CD4-positive, CD25-positive, alpha-beta regulatory T cell (primary cell): ENCODE results near the gene DHRS11. TPM values are rescaled to one million over a fixed set of nuclear protein-coding genes. Genes with fewer than 3 reads are reported as not detected.

Experiments used
- ATAC-seq, 2 donors: fragments of 150-1000 bp; cut with Tn5 transposase; one replicate each; pipeline ENCODE4 v1.10.0; 2021; ENCODE audit warnings: low read depth in 2 of 2, moderate number of reproducible peaks in 2 of 2, moderate library complexity in 1 of 2
- DNase-seq, 3 donors: peaks; one replicate each; pipeline versions ENCODE4 v3.0.0 to v3.0.0-alpha.2; 2012 to 2022; ENCODE audit warnings: mixed read lengths in 1 of 3
- H3K27ac ChIP-seq: one replicate; pipeline ENCODE4 v1.7.0; 2013; ENCODE audit warnings: mild to moderate bottlenecking, low read length; ENCODE audit not compliant: insufficient read depth, poor library complexity, severe bottlenecking
- H3K27me3 ChIP-seq: one replicate; pipeline ENCODE4 v1.7.0; 2013; ENCODE audit warnings: low read length; ENCODE audit not compliant: control insufficient read depth, insufficient read depth
- H3K36me3 ChIP-seq: one replicate; pipeline ENCODE4 v1.7.0; 2013; ENCODE audit warnings: mild to moderate bottlenecking, low read length, moderate library complexity; ENCODE audit not compliant: control insufficient read depth, insufficient read depth
- H3K4me1 ChIP-seq: 2 replicates; pipeline ENCODE4 v1.7.0; 2013; ENCODE audit warnings: mild to moderate bottlenecking, low read length; ENCODE audit not compliant: insufficient read depth, control insufficient read depth, poor library complexity, severe bottlenecking
- H3K4me3 ChIP-seq: one replicate; pipeline ENCODE4 v1.7.0; 2013; ENCODE audit warnings: low read depth, mild to moderate bottlenecking, low read length, moderate library complexity
- H3K9me3 ChIP-seq, 2 experiments: 1 replicate in 1 of 2; 2 replicates in 1 of 2; pipeline ENCODE4 v1.7.0; 2013; ENCODE audit warnings: low read length in 2 of 2, mild to moderate bottlenecking in 1 of 2, moderate library complexity in 1 of 2; ENCODE audit not compliant: control insufficient read depth in 2 of 2
- H3K27ac Mint-ChIP-seq, 3 donors: one replicate each; pipeline ENCODE4 v1.8.0; 2020 to 2022; ENCODE audit warnings: mild to moderate bottlenecking in 3 of 3, mixed read lengths in 3 of 3, moderate library complexity in 2 of 3
- H3K27me3 Mint-ChIP-seq: one replicate; pipeline ENCODE4 v1.8.0; 2022; ENCODE audit warnings: mild to moderate bottlenecking, mixed read lengths
- H3K36me3 Mint-ChIP-seq: one replicate; pipeline ENCODE4 v1.8.0; 2020; ENCODE audit warnings: mixed read lengths
- H3K4me1 Mint-ChIP-seq, 4 donors: one replicate each; pipeline ENCODE4 v1.8.0; 2020 to 2022; ENCODE audit warnings: mixed read lengths in 4 of 4, mild to moderate bottlenecking in 1 of 4
- H3K4me3 Mint-ChIP-seq, 4 donors: one replicate each; pipeline ENCODE4 v1.8.0; 2020 to 2022; ENCODE audit warnings: mild to moderate bottlenecking in 4 of 4, mixed read lengths in 4 of 4, moderate library complexity in 3 of 4
- H3K9me3 Mint-ChIP-seq, 7 donors: one replicate each; pipeline ENCODE4 v1.8.0; 2020 to 2022; ENCODE audit warnings: mixed read lengths in 7 of 7, mild to moderate bottlenecking in 3 of 7, moderate library complexity in 2 of 7
- polyA plus RNA-seq, 4 donors: library from polyadenylated mRNA; unstranded; fragments of 300-500 nt; fragmentation: Illumina TruSeq; gene quantifications; one replicate each; pipeline ENCODE4 v1.2.3, GENCODE V29; 2021
- total RNA-seq: library from RNA; stranded (reverse); gene quantifications from one replicate; pipeline ENCODE4 v1.2.3, GENCODE V29; 2022

The DHRS11 gene
- total RNA-seq (4.7 TPM), polyA plus RNA-seq (1 to 10 TPM; 3.3 to 5.5 (median 4.7) TPM)

DNA sequence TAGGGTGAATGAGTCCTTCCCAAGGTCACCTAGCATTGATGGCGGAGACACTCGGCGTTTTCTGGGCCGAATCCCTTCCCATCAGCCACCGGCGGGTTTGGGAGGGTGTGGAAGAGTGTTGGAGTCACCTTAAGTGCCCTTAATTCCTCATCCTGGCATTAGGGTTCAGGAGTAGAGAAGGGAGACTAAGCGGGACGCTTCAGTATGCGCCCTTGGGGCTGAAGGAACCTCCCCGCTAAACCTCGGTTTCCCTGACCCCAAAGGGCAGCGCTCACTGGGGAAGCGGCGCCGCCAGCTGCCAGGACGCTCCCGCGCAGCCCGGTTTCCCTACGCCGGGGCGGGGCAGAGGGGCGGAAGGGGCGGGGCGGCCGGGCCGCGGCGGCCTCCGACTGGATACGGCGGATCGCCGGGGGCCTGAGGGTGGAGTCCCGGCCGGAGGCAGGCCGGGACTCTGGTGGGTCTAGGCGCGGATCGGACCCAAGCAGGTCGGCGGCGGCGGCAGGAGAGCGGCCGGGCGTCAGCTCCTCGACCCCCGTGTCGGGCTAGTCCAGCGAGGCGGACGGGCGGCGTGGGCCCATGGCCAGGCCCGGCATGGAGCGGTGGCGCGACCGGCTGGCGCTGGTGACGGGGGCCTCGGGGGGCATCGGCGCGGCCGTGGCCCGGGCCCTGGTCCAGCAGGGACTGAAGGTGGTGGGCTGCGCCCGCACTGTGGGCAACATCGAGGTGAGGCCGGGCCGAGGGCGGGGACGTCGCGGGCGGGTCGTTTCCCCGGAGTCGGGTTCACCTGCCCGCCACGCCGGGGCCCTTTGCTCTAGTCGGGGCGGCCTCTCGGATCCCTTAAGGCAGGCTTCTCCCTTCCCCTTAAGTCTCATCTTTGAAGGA is at the start of gene DHRS11:
Gene DHRS11 (plus strand): TSS at position 446 of the 882 bp plus-strand sequence. CDS start 131 bp downstream, at position 577.
- peak; percentile 90 for ATAC-seq
- Histone ChIP-seq H3K4me3 (peak within 1 kb of the TSS; percentile 48), H3K36me3 (peaks cover 26% of the 10 kb centered on the region), H3K27ac (peak within 1 kb of the TSS; percentile 68), H3K4me1 (peaks cover 11% of the 10 kb centered on the region), H3K9me3 (no peaks in the 10 kb centered on the region), H3K27me3 (peaks cover 3% of the 10 kb centered on the region)
- peak within 1 kb of the TSS; percentile 89 to 93 (median 91) for H3K27ac Mint-ChIP-seq
- no peaks in the 10 kb centered on the region for H3K27me3 Mint-ChIP-seq
- peaks cover 11 to 20% (median 14%) of the 10 kb centered on the region in 4 donors for H3K4me1 Mint-ChIP-seq
- DNase-seq, result peak; percentile 55 to 76 (median 71)
- H3K4me3 Mint-ChIP-seq, result peak within 1 kb of the TSS; percentile 84 to 89 (median 84)
- no peaks in the 10 kb centered on the region for H3K9me3 Mint-ChIP-seq
- peaks cover 6% of the 10 kb centered on the region for H3K36me3 Mint-ChIP-seq

GRCh38 chr17:36542755-36543154 is 48.9 kb upstream of the DHRS11 start:
- peak overlapping the region in 3 of 4 donors; percentile 29 to 99 (median 35) for H3K4me3 Mint-ChIP-seq
- peaks cover 6% of the 10 kb centered on the region for H3K36me3 Mint-ChIP-seq
- H3K9me3 ChIP-seq, result no peaks in the 10 kb centered on the region
- no peak for ATAC-seq
- no peak overlapping the region for H3K27ac ChIP-seq
- no peaks in the 10 kb centered on the region for H3K9me3 Mint-ChIP-seq
- no peak overlapping the region for H3K27ac Mint-ChIP-seq
- H3K36me3 ChIP-seq, result peaks cover 10% of the 10 kb centered on the region
- DNase-seq, result no peak
- H3K4me1 ChIP-seq, result peaks cover 34% of the 10 kb centered on the region
- H3K27me3 Mint-ChIP-seq, result peaks cover 6% of the 10 kb centered on the region
- H3K4me3 ChIP-seq, result no peak overlapping the region
- peaks cover 13 to 29% (median 22%) of the 10 kb centered on the region in 4 donors for H3K4me1 Mint-ChIP-seq
- H3K27me3 ChIP-seq, result no peaks in the 10 kb centered on the region

GRCh38 chr17:36544044-36544306 is 47.7 kb upstream of the DHRS11 start:
- Mint-ChIP-seq H3K4me1 (peaks cover 17 to 40% (median 26%) of the 10 kb centered on the region in 4 donors), H3K36me3 (peaks cover 9% of the 10 kb centered on the region), H3K27me3 (peaks cover 6% of the 10 kb centered on the region), H3K9me3 (no peaks in the 10 kb centered on the region), H3K4me3 (peak overlapping the region; percentile 93 to 99 (median 95)), H3K27ac (peak overlapping the region; percentile 96 to 97 (median 96))
- Histone ChIP-seq H3K4me3 (peak overlapping the region; percentile 89), H3K4me1 (peaks cover 45% of the 10 kb centered on the region), H3K9me3 (no peaks in the 10 kb centered on the region), H3K36me3 (peaks cover 7% of the 10 kb centered on the region), H3K27me3 (no peaks in the 10 kb centered on the region), H3K27ac (peak overlapping the region; percentile 99)
- ATAC-seq, result no peak
- DNase-seq, result peak in 1 of 3 donors; percentile 44

DNA sequence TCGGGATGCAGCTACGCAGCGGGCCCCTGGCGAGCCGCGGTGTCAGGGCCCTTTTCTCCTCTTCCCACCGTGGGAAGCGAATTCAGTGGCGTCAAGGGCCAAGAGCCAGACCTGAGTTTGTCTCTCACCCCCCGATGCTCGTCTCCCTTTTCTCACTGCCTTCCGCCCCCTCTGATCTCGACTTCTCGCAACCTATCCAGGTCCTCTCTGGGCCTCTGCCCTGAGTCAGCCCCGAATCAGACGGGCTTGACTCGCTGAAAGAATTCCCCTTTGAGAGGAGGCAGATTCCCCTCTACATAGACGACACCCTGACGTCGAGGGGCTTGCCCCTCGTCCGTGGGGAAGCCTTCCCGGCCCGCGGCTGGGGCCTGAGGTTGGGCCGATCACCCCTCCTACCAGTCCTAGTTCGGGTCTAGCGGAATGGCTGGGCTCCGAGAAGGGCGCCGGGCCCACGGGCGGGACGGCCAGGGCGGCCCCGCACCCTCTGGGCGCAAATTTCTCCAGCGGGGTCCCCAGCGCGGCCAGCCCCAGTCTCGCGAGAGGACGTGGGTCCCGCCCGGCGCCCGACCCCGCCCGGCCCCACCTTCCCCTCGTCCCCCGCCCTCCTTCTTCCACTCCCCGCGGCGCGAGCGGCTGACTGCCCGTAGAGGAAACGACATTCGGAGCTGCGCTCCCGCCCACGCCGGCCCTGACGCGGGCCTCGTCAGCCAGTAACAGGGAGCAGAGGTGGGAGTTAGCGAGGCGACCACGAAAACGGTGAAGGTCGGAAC is 47.2 kb upstream of the DHRS11 start, which contains the start of gene GGNBP2:
Gene GGNBP2 (plus strand): TSS at position 613 of the 770 bp plus-strand sequence. CDS start 806 bp downstream, outside the sequence.
- peaks cover 7% of the 10 kb centered on the region for H3K36me3 ChIP-seq
- H3K27me3 ChIP-seq, result no peaks in the 10 kb centered on the region
- ATAC-seq (peak; percentile 63 to 74), DNase-seq (peak; percentile 88 to 94 (median 90))
- Mint-ChIP-seq H3K9me3 (no peaks in the 10 kb centered on the region), H3K27ac (peak within 1 kb of the TSS; percentile 96 to 98 (median 96)), H3K36me3 (peaks cover 9% of the 10 kb centered on the region), H3K4me3 (peak within 1 kb of the TSS; percentile 93 to 99 (median 95)), H3K4me1 (peaks cover 17 to 44% (median 28%) of the 10 kb centered on the region in 4 donors), H3K27me3 (peaks cover 6% of the 10 kb centered on the region)
- no peaks in the 10 kb centered on the region for H3K9me3 ChIP-seq
- H3K27ac ChIP-seq, result peak within 1 kb of the TSS; percentile 99
- H3K4me3 ChIP-seq, result peak within 1 kb of the TSS; percentile 97
- H3K4me1 ChIP-seq, result peaks cover 45% of the 10 kb centered on the region

- Mint-ChIP-seq H3K4me1 (peaks cover 18 to 49% (median 32%) of the 10 kb centered on the region in 4 donors), H3K9me3 (no peaks in the 10 kb centered on the region), H3K36me3 (peaks cover 5% of the 10 kb centered on the region), H3K4me3 (peak overlapping the region; percentile 93 to 99 (median 95)), H3K27ac (peak overlapping the region; percentile 93 to 98 (median 96)), H3K27me3 (peaks cover 6% of the 10 kb centered on the region)
- peaks cover 2% of the 10 kb centered on the region for H3K36me3 ChIP-seq
- ATAC-seq, result peak; percentile 10 to 19
- H3K4me1 ChIP-seq, result peaks cover 50% of the 10 kb centered on the region
- peak overlapping the region; percentile 62 for H3K4me3 ChIP-seq
- no peaks in the 10 kb centered on the region for H3K9me3 ChIP-seq
- H3K27me3 ChIP-seq, result no peaks in the 10 kb centered on the region
- peak overlapping the region; percentile 99 for H3K27ac ChIP-seq
- DNase-seq, result no peak
Observed at GRCh38 chr17:36545077-36545464, 46.6 kb upstream of the DHRS11 start.

- Mint-ChIP-seq H3K4me3 (peak overlapping the region; percentile 93 to 97 (median 94)), H3K27ac (peak overlapping the region; percentile 80 to 94 (median 89)), H3K4me1 (peaks cover 25 to 56% (median 39%) of the 10 kb centered on the region in 4 donors), H3K9me3 (no peaks in the 10 kb centered on the region), H3K36me3 (peaks cover 5% of the 10 kb centered on the region), H3K27me3 (peaks cover 6% of the 10 kb centered on the region)
- H3K27me3 ChIP-seq, result no peaks in the 10 kb centered on the region
- peaks cover 57% of the 10 kb centered on the region for H3K4me1 ChIP-seq
- DNase-seq (peak; percentile 95 to 96 (median 96)), ATAC-seq (peak; percentile 80 to 86)
- H3K4me3 ChIP-seq, result peak overlapping the region; percentile 97
- H3K9me3 ChIP-seq, result no peaks in the 10 kb centered on the region
- H3K36me3 ChIP-seq, result peaks cover 2% of the 10 kb centered on the region
- peak overlapping the region; percentile 99 for H3K27ac ChIP-seq
Observed at GRCh38 chr17:36545465-36546417, 45.9 kb upstream of the DHRS11 start.
